K562 (cell line): Measurements from ENCODE around the gene SPIRE1. TPM values are rescaled to one million over a fixed set of nuclear protein-coding genes. Genes with fewer than 3 reads are reported as not detected.

ENCODE experiments used
- ATAC-seq: fragments of 200-7000 bp; cut with Tn5 transposase; 3 replicates; pipeline ENCODE4 v1.9.1; 2020; ENCODE audit warnings: moderate library complexity
- BruUV-seq: library from RNA; stranded (reverse); fragments of 400-500 nt; replicated peaks from 2 replicates; lab custom pipeline; 2021; lab: Mats Ljungman, UMichigan
- CTCF ChIA-PET: fragments of 300-600 bp; formaldehyde crosslinking; extraction: SDS; loops from one replicate; lab custom pipeline; 2021; ENCODE audit warnings: low intra/inter-chr PET ratio; lab: Yijun Ruan, JAX
- POLR2A ChIA-PET: fragments of 300-600, 350-650 bp; sonication (Branson Sonifier 250); formaldehyde crosslinking; extraction: SDS; loops from one replicate; lab custom pipeline; 2021; ENCODE audit warnings: antibody characterized with exemption, inconsistent platforms; lab: Yijun Ruan, JAX
- DNase-seq, 4 experiments: peaks; one replicate each; pipeline versions ENCODE4 v3.0.0 to v3.0.0-alpha.2; 2011 to 2018; ENCODE audit warnings: low spot score in 3 of 4, mixed read lengths in 3 of 4; ENCODE audit errors: extremely low read depth in 1 of 4
- FAIRE-seq: peaks from 2 replicates; lab custom pipeline; 2011; peaks lifted over from hg19 to GRCh38; lab: Jason Lieb, UNC
- H2AFZ ChIP-seq: 2 replicates; pipeline ENCODE4 v1.6.0; 2011; ENCODE audit warnings: low read depth, low read length, control low read depth, inconsistent platforms
- H3K27ac ChIP-seq: fragments of 200-600 bp; 3 replicates; pipeline ENCODE4 v1.8.0; 2011; ENCODE audit warnings: low read depth, mild to moderate bottlenecking, control low read depth, inconsistent platforms, low read length, moderate library complexity, mixed read lengths; ENCODE audit errors: extremely low read depth
- H3K27me3 ChIP-seq, 2 experiments: fragments of 300-600 bp in 1 of 2; 2 replicates in 1 of 2; 3 replicates in 1 of 2; pipeline versions ENCODE4 v1.6.0 to v1.8.0; 2011; ENCODE audit warnings: inconsistent platforms in 2 of 2, low read length in 2 of 2, mild to moderate bottlenecking in 1 of 2, mixed read lengths in 1 of 2, moderate library complexity in 1 of 2; ENCODE audit not compliant: control insufficient read depth in 2 of 2, insufficient read depth in 2 of 2
- H3K36me3 ChIP-seq: fragments of 300-600 bp; 3 replicates; pipeline ENCODE4 v1.8.0; 2011; ENCODE audit warnings: mild to moderate bottlenecking, low read length, inconsistent platforms; ENCODE audit not compliant: control insufficient read depth, insufficient read depth
- H3K4me1 ChIP-seq, 2 experiments: fragments of 200-600 bp in 1 of 2; replicated peaks in 1 of 2; 2 replicates in 1 of 2; 3 replicates in 1 of 2; pipeline versions ENCODE4 v1.5.1 to v1.8.0; 2011; ENCODE audit warnings: inconsistent platforms in 2 of 2, low read length in 2 of 2, mild to moderate bottlenecking in 1 of 2, mixed read lengths in 1 of 2, moderate library complexity in 1 of 2; ENCODE audit not compliant: control insufficient read depth in 2 of 2, insufficient read depth in 2 of 2
- H3K4me2 ChIP-seq: 2 replicates; pipeline ENCODE4 v1.6.1; 2011; ENCODE audit warnings: low read length, control low read depth, inconsistent platforms, mixed read lengths; ENCODE audit not compliant: insufficient read depth
- H3K4me3 ChIP-seq: fragments of 200-600 bp; sonication (generic), shearing (Covaris generic); 2 replicates; pipeline ENCODE4 v1.5.1; 2016; ENCODE audit warnings: control low read depth, inconsistent platforms
- H3K79me2 ChIP-seq: fragments of 200-600 bp; 3 replicates; pipeline ENCODE4 v1.8.0; 2011; ENCODE audit warnings: low read length, inconsistent platforms; ENCODE audit not compliant: control insufficient read depth, insufficient read depth
- H3K9ac ChIP-seq, 2 experiments: 2 replicates each; pipeline versions ENCODE4 v1.6.0 to v1.6.1; 2011; ENCODE audit warnings: low read depth in 2 of 2, low read length in 2 of 2, control low read depth in 1 of 2, inconsistent platforms in 1 of 2, mild to moderate bottlenecking in 1 of 2, mixed read lengths in 1 of 2; ENCODE audit not compliant: insufficient read depth in 1 of 2
- H3K9me1 ChIP-seq: one replicate; pipeline ENCODE4 v1.6.0; 2011; ENCODE audit warnings: inconsistent platforms, mild to moderate bottlenecking, low read length, moderate library complexity; ENCODE audit not compliant: control insufficient read depth, insufficient read depth
- H3K9me3 ChIP-seq: replicated peaks from 2 replicates; pipeline ENCODE4 v1.5.1; 2011; ENCODE audit warnings: low read depth, low read length, inconsistent platforms; ENCODE audit not compliant: control insufficient read depth, insufficient read depth
- H4K20me1 ChIP-seq: replicated peaks from 2 replicates; pipeline ENCODE4 v1.6.1; 2011; ENCODE audit warnings: low read length, inconsistent platforms, mixed read lengths; ENCODE audit not compliant: control insufficient read depth, insufficient read depth
- DACH1 ChIP-seq: fragments of 450-650 bp; IDR thresholded peaks from 2 replicates; pipeline ENCODE4 v1.6.1; 2018; ENCODE audit not compliant: partially characterized antibody
- DNMT1 ChIP-seq: fragments of 450-650 bp; IDR thresholded peaks from 2 replicates; pipeline ENCODE4 v1.6.1; 2016; ENCODE audit warnings: antibody characterized with exemption, mild to moderate bottlenecking
- ELF2 ChIP-seq: fragments of 250-450 bp; sonication (Bioruptor Pico); IDR thresholded peaks from 2 replicates; pipeline ENCODE4 v1.5.0; 2021; ENCODE audit warnings: mild to moderate bottlenecking
- FOXJ2 ChIP-seq: fragments of 200-800 bp; sonication (Bioruptor generic); IDR thresholded peaks from 2 replicates; pipeline ENCODE4 v1.6.1; 2016; ENCODE audit warnings: missing genetic modification characterization, missing compliant biosample characterization
- HDGF ChIP-seq: fragments of 450-650 bp; IDR thresholded peaks from 2 replicates; pipeline ENCODE4 v1.6.1; 2016
- LEF1 ChIP-seq: fragments of 450-650 bp; IDR thresholded peaks from 2 replicates; pipeline ENCODE4 v1.6.1; 2016; ENCODE audit warnings: mild to moderate bottlenecking
- POLR3A ChIP-seq: IDR thresholded peaks from 2 replicates; pipeline ENCODE4 v1.6.1; 2011; ENCODE audit warnings: borderline replicate concordance, mild to moderate bottlenecking, moderate library complexity; ENCODE audit not compliant: insufficient read length, insufficient read depth; ENCODE audit errors: extremely low read depth
- RBBP5 ChIP-seq: fragments of 200-600 bp; sonication (generic); IDR thresholded peaks from 2 replicates; pipeline ENCODE4 v1.6.1; 2012; ENCODE audit warnings: borderline replicate concordance, mild to moderate bottlenecking, low read length, control low read depth, inconsistent platforms; ENCODE audit not compliant: insufficient read depth, poor library complexity, severe bottlenecking
- RBM22 ChIP-seq: fragments of 200-400 bp; formaldehyde crosslinking; IDR thresholded peaks from 2 replicates; pipeline ENCODE4 v1.6.1; 2018; ENCODE audit warnings: low read length, low read depth; ENCODE audit not compliant: poor library complexity, severe bottlenecking
- SLC30A9 ChIP-seq: fragments of 250-450 bp; sonication (Bioruptor Pico); IDR thresholded peaks from 2 replicates; pipeline ENCODE4 v1.8.0; 2022; ENCODE audit warnings: mild to moderate bottlenecking, moderate library complexity
- ZNF134 ChIP-seq: fragments of 250-450 bp; sonication (Bioruptor Pico); conservative IDR thresholded peaks from 2 replicates; pipeline ENCODE4 v1.4.0; 2020
- ZNF23 ChIP-seq: fragments of 250-450 bp; sonication (Bioruptor Pico); IDR thresholded peaks from 2 replicates; pipeline ENCODE4 v1.4.0; 2020; ENCODE audit warnings: mild to moderate bottlenecking
- ZNF589 ChIP-seq: fragments of 200-800 bp; sonication (Bioruptor generic); IDR thresholded peaks from 2 replicates; pipeline ENCODE4 v1.6.1; 2016; ENCODE audit warnings: low read depth, missing genetic modification characterization, missing compliant biosample characterization
- WGBS: fragments of 100-300 bp; shearing (Covaris generic); methylation state at CpG from one replicate; pipeline ENCODE4 v1.1.6; 2016; ENCODE audit warnings: low coverage, mixed read lengths; ENCODE audit not compliant: insufficient coverage; ENCODE audit errors: missing lambda C conversion rate; 5-methylcytosine and 5-hydroxymethylcytosine counted together
- in situ Hi-C: fragments of 300-500 bp; cut with MboI; formaldehyde crosslinking; loops from 4 replicates; pipeline ENCODE4 v1.15.0; 2018; ENCODE audit warnings: inconsistent platforms, mixed read lengths
- intact Hi-C: fragments of 100-400 bp; cut with micrococcal nuclease; formaldehyde crosslinking; loops from 2 replicates; pipeline ENCODE4 v1.14.2; 2022
- polyA plus RNA-seq, 8 experiments: library from polyadenylated mRNA; depleted of rRNA in 4 of 8; stranded (reverse) in 5 of 8; unstranded in 3 of 8; fragments of >200 nt; fragmentation: Nextera tagmentation in 2 of 8; fragmentation: Illumina TruSeq in 1 of 8; extraction: Ambion mirVana in 2 of 8; extraction: Trizol in 1 of 8; gene quantifications; 2 replicates each; pipeline versions ENCODE4 v1.2.1 to v1.2.3, GENCODE V29; 2011 to 2014; ENCODE audit warnings: inconsistent platforms in 1 of 8, missing spikeins in 1 of 8
- total RNA-seq, 7 experiments: library from RNA; depleted of rRNA in 6 of 7; stranded (reverse); fragments of >200 nt in 6 of 7; fragmentation: Illumina TruSeq in 2 of 7; extraction: Trizol in 2 of 7; gene quantifications; 2 replicates each; pipeline versions ENCODE4 v1.2.1 to v1.2.3, GENCODE V29; 2011 to 2021; ENCODE audit warnings: low replicate concordance in 1 of 7
- TF ChIP-seq, protein P1 (sequence below): fragments of 250-450 bp; sonication (Bioruptor Pico); IDR thresholded peaks from 2 replicates; pipeline ENCODE4 v1.8.0; 2022; ENCODE audit warnings: inconsistent platforms

SPIRE1 gene
- total and polyA plus RNA-seq, 9 of the 15 experiments (the other 6 are each of a cell fraction or from before 2014, with no cell fraction given), result 2.9 to 14.0 (median 10.2) TPM

DNA sequence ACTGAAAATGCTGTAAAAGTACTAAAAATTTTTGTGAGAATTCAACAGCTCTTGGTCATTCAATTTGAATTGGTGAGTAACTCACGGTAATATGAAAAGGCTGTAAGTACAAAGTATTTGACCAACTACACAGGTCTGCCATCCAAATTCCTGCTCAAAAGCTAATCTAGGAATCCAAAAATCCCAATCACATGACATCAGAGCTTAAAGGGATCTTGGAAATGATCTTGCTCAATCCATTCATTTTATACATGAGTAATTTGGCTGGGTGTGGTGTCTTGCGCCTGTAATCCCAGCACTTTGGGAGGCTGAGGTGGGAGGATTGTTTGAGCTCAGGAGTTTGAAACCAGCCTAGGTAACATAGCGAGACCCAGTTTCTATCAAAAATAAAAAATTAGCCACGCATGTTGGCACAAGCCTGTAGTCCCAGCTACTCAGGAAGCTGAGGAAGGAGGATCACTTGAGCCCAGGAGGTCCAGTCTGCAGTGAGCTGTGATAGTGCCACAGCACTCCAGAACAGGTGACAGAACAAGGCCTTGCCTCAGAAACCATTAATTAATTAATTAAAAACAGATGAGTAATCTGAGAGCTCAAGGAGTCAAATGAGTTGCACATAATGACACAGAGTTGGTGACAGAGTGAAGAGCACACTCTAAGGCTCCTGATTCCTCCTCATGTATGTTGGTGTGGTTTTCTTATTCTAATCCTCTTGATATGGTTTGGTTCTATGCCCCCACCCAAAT, 19.8 kb downstream of the SPIRE1 start:
- 0 out of 2 replicates have a peak overlapping the region, but pooled peaks have one; percentile 3 for H3K4me2 ChIP-seq
- H3K9me1 ChIP-seq, result no peaks in the 10 kb centered on the region
- intact Hi-C loops (no loop called here), in situ Hi-C loops (no loop called here)
- no peak overlapping the region for H2AFZ ChIP-seq
- H3K79me2 ChIP-seq, result peaks cover 15% of the 10 kb centered on the region; the same call in 2 of the 3 replicates
- peak; percentile 21 for ATAC-seq
- no peaks in the 10 kb centered on the region for H3K36me3 ChIP-seq
- peaks cover 9 to 28% of the 10 kb centered on the region in 2 experiments; a peak in 3 of 5 replicates for H3K4me1 ChIP-seq
- ChIA-PET CTCF (no interaction called here), POLR2A (interaction anchor here (0.9 to 1.5 kb wide), 4 partner anchors 11 to 39 kb away, joined by 3 to 7 read pairs (median 3); no protein-coding TSS in a partner anchor)
- no TSS peak for BruUV-seq
- H3K9me3 ChIP-seq, result no peaks in the 10 kb centered on the region
- H3K4me3 ChIP-seq, result no peak overlapping the region
- no peaks in the 10 kb centered on the region for H3K27me3 ChIP-seq
- H3K9ac ChIP-seq, result peak overlapping the region in 1 of 2 experiments; percentile 56; a peak in 1 of 4 replicates
- TF ChIP-seq DACH1, result peak; percentile 31
- no peak for TF ChIP-seq POLR3A
- no peak for TF ChIP-seq ZNF589
- TF ChIP-seq, all 486 proteins: peak for 1
- Histone ChIP-seq H4K20me1 (no peaks in the 10 kb centered on the region), H3K27ac (no peak overlapping the region; the same call in 2 of the 3 replicates)
- WGBS, result 88% methylated on average over 4 of the region's 4 CpGs
- DNase-seq (no peak), FAIRE-seq (no peak)

DNA sequence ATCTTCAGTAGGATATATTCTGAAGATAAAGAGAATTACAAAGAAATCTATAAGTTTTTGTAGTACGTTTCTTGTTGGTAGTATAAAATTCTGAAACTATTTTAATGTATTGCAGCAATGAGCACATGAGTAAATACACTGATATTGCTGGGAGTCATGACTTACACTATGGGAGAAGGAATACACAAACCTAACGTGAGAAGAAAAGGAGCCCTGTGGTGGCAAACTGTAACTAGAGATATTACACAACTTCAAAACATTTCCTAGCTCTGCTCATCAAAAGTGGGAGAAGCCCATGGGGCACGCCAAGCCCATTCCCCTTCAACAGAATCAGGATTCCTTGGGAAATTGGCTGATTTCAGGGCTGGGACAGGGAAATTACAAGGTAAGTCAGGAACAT, 20.5 kb downstream of the SPIRE1 start:
- 72% methylated on average over 3 of the region's 3 CpGs for WGBS
- DNase-seq (no peak), ATAC-seq (no peak), FAIRE-seq (no peak)
- Histone ChIP-seq H3K4me2 (no peak overlapping the region), H3K27me3 (no peaks in the 10 kb centered on the region), H3K27ac (no peak overlapping the region), H3K36me3 (no peaks in the 10 kb centered on the region), H3K4me3 (no peak overlapping the region), H3K9me1 (no peaks in the 10 kb centered on the region), H4K20me1 (no peaks in the 10 kb centered on the region), H2AFZ (no peak overlapping the region), H3K9me3 (no peaks in the 10 kb centered on the region), H3K79me2 (peaks cover 15% of the 10 kb centered on the region; the same call in 2 of the 3 replicates), H3K9ac (no peak overlapping the region), H3K4me1 (peaks cover 9 to 26% of the 10 kb centered on the region in 2 experiments; a peak in 3 of 5 replicates)
- no TSS peak for BruUV-seq
- POLR2A ChIA-PET, result interaction anchor here (0.9 to 1.5 kb wide), 4 partner anchors 12 to 38 kb away, joined by 3 to 7 read pairs (median 3); no protein-coding TSS in a partner anchor
- intact Hi-C loops, result no loop called here
- CTCF ChIA-PET, result no interaction called here
- in situ Hi-C loops, result no loop called here
- TF ChIP-seq ELF2 (CRISPR knock-in tag) (no peak), RBM22 (no peak), LEF1 (no peak), ZNF23 (CRISPR knock-in tag) (no peak), DNMT1 (no peak), HDGF (no peak), RBBP5 (no peak), FOXJ2 (tag) (no peak), ZNF134 (CRISPR knock-in tag) (no peak), POLR3A (no peak), SLC30A9 (CRISPR knock-in tag) (no peak)
- TF ChIP-seq, protein P1, sequence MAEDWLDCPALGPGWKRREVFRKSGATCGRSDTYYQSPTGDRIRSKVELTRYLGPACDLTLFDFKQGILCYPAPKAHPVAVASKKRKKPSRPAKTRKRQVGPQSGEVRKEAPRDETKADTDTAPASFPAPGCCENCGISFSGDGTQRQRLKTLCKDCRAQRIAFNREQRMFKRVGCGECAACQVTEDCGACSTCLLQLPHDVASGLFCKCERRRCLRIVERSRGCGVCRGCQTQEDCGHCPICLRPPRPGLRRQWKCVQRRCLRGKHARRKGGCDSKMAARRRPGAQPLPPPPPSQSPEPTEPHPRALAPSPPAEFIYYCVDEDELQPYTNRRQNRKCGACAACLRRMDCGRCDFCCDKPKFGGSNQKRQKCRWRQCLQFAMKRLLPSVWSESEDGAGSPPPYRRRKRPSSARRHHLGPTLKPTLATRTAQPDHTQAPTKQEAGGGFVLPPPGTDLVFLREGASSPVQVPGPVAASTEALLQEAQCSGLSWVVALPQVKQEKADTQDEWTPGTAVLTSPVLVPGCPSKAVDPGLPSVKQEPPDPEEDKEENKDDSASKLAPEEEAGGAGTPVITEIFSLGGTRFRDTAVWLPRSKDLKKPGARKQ (CRISPR knock-in tag), result no peak
